ENCODE data around the gene LTV1.

The LTV1 gene

DNA sequence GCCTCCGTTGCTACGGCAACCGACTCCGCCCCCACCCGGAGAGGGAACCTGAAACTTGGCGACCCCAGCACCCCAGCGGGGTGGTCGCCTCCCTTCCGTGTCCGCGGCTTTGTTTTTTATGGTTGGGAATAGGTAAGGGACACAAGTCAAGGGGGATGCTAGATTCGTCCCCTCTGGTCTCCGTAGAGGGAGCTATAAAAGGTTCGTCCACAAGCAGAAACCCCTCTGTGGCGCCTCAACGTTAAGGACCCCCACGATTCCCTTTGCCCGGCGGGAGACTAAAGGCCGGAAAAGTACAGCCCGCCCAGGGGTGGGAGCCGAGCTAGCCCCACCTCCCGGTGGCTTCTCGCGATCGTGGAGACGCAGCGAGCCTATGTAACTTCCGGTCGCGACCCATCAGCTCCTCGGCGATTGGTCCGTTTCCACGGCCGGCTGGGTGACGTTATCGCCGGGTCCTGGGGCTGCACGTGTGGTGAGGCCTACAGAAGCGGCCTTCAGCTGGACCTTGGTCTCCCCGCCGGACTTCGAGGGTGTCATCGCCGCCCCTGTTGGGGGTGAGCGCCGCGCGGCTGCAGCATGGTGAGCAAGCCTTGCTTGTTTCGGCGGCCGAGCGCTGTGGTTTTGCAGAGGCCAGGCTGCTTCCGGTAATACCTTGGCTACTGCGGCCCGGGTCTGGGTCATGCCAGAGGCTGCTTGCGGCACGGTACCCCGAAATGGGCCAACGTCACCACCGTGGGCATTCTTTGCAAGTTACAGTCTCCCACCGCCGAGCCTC, at the start of gene LTV1:
LTV1 (plus strand) TSS at position 437 of the 775 bp plus-strand sequence; CDS start at position 577, 140 bp downstream.
- TF ChIP-seq CTCF (IDR thresholded peaks at IDR 0.05): no peak

DNA sequence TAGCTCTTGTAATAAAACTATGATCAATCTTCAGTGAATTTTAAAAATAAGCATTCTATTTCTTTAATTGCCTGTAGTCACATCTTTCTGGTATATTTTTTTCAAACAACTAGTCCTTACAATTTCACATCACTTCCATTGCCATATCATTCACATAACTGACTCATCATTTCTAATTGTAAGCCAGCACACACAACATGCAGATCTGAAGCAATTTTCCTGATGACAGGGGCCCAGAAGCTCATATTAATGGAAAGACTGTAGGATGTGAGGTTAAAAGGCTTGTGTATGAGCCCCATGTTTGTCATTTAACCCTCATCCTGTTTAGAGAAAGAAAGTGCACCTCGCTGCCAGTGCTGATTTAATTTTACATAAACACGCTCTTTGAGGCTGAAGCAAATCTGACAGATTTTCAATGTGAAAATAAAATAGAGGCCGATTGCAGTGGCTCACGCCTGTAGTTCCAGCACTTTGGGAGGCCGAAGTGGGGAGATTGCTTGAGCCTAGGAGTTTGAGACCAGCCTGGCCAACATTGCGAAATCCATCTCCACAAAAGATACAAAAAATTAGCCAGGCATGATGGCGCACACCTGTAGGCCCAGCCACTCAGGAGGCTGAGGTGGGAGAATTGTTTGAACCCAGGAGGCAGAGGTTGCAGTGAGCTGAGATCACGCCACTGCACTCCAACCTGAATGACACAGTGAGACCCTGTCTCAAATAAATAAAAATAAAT, 40.1 kb upstream of the LTV1 start:
- no peak for TF ChIP-seq CTCF (IDR thresholded peaks at IDR 0.05)

- no peak for TF ChIP-seq CTCF (IDR thresholded peaks at IDR 0.05)
Measured at GRCh38 chr6:143803769-143804568, 39.2 kb upstream of the LTV1 start.

DNA sequence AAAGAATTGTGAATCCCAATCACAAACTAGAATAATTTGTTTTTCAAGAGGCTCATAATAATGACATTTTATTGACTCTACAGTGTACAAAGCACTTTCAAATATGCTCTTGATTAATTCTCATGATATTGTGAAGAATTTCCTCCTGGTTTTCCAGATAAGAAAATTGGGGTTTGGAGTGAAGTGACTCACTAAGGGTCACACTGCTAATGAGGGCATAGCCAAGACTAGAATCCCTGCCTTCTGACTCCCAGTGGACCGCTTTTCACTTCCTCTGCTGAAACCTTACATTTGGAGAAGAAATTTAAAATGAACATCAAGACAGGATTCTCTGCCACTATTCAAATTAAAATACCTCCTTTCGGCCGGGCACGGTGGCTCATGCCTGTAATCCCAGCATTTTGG, 38.3 kb upstream of the LTV1 start:
- TF ChIP-seq CTCF (IDR thresholded peaks at IDR 0.05): no peak

DNA sequence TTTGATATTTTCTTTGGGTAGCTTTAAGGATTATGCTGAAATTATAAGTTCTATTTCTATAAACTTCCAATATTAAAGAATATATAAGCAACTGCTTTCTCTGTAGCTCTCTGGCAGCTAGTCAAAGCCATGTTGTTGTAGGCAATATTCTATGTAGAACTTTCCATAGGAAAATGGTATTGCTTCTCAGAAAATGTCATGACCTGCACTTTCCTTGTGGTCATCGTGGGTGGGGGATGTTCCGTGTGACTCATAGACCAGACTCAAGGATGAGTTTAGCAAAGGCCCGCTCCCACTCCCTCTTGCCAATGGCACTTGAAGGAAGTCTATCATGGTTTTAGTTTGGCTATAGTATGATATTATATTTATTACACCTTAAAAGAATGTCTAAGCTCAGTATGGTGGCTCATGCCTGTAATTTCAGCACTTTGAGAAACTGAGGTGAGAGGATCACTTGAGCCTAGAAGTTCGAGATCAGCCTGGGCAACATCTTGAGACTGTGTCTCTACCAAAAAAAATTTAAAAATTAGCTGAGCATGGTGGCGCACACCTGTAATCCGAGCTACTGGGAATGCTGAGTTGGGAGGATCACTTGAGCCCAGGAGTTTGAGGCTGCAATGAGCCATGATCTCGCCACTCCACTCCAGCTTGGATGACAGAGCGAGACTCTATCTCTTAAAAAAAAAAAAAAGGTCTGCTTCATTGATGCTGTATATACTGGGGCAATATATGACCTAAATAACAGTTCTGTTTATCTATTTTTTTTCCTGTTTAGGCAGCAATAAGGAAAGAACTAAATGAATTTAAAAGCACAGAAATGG, 36.6 kb upstream of the LTV1 start:
- TF ChIP-seq CTCF (IDR thresholded peaks at IDR 0.05): no peak

DNA sequence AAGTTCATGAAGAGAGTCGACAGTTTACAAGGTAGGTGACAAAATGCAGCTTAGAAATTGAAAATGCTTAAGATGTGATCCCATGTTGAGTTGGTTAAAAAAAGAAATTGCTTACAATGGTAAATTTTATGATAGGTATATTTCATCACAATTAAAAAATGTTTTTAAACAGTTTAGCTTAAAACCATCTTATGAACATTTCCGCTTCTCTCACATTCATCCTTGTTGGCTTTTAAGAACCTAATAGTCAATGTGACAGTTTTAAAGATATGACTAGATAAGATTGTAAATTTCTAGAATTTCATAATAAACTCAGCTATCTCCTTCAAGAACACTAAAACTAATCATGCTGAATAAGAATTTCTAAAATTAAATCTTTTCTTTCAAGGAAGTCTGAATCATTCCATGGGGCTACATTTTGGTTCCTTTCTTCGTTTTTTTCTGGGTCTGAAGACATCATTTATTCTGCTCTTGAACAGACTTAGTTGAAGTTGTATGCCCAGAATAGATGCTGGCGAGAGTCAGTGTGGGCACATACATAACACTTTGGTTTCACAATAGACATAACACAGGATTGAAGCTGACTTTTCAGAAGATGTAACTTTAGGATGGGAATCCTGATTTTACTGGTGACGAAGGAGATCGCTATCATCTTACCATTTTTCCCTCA, 35.9 kb upstream of the LTV1 start:
- no peak for TF ChIP-seq CTCF (IDR thresholded peaks at IDR 0.05)
